ENCODE results near the gene ENTPD5. TPM values are rescaled to one million over a fixed set of nuclear protein-coding genes. Genes with fewer than 3 reads are reported as not detected.

Gene ENTPD5, protein sequence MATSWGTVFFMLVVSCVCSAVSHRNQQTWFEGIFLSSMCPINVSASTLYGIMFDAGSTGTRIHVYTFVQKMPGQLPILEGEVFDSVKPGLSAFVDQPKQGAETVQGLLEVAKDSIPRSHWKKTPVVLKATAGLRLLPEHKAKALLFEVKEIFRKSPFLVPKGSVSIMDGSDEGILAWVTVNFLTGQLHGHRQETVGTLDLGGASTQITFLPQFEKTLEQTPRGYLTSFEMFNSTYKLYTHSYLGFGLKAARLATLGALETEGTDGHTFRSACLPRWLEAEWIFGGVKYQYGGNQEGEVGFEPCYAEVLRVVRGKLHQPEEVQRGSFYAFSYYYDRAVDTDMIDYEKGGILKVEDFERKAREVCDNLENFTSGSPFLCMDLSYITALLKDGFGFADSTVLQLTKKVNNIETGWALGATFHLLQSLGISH
- 10 to 100 TPM; 16.9 to 53.1 (median 44.7) TPM for polyA plus RNA-seq (ENCODE audit: insufficient read length in 4 of 4)

DNA sequence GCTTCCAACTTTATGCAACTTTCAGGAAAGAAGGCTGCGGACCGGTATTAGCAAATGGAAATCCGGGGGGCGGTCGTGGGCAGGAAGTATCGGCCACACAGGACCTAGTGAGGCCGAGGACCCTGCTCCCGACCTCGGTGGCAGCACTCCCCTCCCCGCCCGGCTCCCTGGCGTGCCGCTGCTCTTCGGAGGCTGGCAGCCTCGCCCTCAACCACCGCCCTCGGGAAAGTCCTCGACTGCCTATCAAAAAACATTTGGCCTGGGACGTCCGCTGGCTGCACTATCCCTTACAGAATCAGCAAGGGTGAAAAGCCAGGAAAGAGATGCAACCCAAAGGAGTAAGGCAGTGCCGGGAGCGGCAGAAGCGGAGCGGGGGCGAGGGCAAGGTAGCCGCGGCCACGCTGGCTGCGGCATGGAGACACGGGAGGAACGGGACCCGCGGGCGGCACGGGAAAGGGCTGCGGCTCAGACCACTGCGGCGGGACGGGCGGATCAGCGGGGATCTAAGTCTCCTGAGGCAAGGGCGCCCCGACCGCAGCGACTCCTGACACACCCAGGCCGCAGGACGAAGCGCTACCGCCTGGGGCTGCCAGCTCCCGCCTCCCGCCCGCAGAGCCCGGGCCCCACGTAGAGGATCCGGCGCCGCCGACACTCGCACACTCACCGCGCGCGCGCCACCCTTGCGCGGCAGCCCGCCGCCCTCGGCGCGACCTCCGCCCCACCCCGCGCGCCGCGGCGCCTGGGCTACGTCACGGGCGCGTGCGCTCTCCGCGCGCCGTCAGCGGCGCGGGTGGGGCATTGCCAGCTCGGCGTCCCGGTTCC, at the start of gene ENTPD5, which contains the start of gene BBOF1:
Gene ENTPD5 (minus strand): TSS at position 703 of the 822 bp plus-strand sequence. CDS start 31,186 bp downstream, outside the sequence.
Gene BBOF1 (plus strand): TSS at position 764 of the 822 bp plus-strand sequence. CDS start 130 bp downstream, outside the sequence.
- DNase-seq (ENCODE audit: low read depth in 4 of 4, low spot score in 3 of 4): peak in 3 of 4 donors; percentile 77 to 79 (median 79)

DNA sequence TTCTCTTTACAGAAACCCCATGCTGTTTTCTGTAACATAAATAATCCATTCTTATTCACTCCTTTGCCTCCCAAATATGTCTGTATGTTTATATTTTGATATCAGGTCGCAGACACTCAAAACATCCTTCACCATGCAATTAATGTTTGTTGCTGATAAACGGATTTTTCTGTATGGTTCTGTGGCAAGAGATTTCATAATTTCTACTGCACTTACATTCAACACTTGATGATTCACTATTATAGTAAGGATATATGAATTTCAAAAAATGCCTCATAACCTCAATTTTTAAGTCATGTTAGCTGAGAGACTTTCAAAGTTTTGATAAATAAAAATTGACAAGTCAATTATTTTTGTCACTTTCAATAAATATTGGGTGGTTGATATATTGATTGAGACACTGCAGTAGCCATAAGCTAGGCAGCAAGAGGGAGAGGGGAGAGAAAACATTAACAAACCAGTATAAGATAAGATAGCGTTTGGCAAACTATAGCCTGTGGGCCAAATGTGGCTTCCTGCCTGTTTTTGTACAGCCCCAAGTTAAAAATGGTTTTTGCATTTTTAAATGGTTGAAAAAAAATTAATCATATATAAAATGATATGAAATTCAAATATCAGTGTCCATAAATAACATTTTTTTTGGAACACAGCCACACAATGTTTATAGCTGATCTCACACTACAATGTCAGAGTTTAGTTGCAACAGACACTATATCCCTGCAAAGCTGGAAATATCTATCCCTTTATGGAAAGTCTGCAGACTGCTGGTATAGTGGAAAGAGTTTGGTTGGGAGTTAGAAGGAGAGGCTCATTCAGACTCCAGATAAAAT, 46.9 kb upstream of the ENTPD5 start:
- no peak for DNase-seq (ENCODE audit: low read depth in 4 of 4, low spot score in 3 of 4)

DNA sequence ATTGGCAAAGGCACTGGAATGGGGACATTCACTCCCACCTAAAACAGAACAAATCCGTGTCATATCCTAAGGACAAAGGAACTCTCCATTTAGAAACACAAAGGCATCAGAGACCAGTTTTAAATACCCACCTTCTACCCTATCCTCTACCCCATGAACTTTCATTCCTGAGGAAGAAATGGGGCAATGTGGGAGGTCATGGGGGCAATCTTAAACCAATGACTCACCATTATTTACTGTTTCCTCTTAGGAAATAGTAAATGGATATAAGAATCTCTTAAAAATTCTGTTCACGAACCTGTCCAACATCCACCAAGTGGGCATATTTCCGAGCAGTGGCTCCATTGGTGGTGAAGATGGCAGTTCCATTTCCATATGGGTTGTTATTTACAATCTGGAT, 45.8 kb upstream of the ENTPD5 start:
- no peak for DNase-seq (ENCODE audit: low read depth in 4 of 4, low spot score in 3 of 4)

DNA sequence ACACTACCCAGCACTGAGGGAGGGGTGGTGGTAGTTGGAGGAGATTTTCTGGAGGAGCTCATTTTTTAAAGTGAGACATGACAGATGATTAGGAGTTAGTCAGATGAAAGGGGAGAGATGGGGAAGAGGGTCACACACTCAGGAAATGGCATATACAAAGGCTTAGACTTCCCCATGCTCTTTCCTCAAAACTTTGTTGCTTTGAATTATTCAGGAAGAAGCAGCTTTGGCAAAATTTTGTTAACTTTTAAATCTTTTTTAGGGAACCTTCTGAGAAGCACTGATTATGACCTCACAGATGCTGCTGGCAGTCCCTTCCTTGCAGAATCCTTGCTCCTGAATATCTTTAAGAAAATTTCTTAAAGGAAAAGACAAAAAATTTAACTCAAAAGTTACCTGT, 45.3 kb upstream of the ENTPD5 start:
- DNase-seq (ENCODE audit: low read depth in 4 of 4, low spot score in 3 of 4): no peak

DNA sequence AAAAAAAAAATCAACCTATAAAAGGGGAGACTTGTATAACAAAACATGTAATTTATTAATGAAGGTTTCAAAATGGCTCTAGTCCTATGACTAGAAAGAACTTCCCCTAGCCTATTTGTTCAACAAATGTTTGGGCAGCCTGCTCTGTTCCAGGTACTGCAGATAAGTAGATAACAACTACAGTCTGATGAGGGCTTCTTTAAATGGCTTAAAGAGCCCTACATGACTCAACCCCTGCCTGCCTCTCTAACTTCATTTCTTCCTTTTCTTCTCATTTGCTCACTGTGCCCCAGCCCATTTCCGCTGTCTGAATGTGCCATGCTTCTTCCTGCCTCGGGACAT, 43.7 kb upstream of the ENTPD5 start:
- DNase-seq (ENCODE audit: low read depth in 4 of 4, low spot score in 3 of 4): no peak

DNA sequence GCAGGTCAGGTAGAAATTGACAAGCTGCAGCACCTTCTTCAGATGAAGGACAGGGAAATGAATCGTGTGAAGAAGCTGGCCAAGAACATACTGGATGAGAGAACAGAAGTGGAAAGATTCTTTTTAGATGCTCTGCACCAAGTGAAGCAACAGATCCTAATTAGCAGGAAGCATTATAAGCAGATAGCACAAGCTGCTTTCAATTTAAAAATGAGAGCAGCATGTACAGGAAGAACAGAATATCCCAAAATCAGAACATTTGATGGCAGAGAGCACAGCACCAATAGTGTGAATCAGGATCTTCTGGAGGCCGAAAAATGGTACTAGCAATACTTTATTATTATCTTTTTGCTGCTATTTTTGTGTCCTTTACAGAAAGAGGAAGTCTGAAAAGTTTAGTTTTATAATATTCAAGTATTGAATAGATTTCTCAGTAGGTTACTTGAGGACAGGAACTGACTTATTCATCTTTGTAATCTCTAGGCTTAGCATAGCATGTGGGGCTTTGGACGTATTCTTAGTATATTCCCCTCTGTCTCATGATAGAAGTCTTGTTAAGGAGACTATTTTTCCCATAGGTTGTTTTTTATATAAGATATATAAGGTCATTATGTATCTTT, 30.9 kb upstream of the ENTPD5 start:
- DNase-seq (ENCODE audit: low read depth in 4 of 4, low spot score in 3 of 4): no peak

DNA sequence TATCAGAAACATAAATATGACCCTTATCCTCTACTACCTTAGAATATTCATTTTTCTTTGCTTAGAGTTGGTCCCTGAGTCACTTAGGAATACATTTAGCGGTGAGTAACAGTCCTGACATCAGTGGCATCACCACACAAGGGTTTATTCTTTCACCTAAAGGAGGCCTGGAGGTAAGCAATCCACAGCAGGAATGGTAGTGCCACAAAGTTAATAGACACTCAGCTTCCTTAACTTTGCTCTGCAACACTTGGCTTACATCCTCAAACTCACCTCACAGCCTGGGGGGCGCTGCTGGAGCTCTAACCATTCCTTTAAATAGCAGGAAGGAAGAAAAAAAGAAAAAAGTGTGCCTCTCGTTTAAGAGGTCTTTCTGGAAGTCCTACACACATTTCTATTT, 29.2 kb upstream of the ENTPD5 start:
- no peak for DNase-seq (ENCODE audit: low read depth in 4 of 4, low spot score in 3 of 4)

DNA sequence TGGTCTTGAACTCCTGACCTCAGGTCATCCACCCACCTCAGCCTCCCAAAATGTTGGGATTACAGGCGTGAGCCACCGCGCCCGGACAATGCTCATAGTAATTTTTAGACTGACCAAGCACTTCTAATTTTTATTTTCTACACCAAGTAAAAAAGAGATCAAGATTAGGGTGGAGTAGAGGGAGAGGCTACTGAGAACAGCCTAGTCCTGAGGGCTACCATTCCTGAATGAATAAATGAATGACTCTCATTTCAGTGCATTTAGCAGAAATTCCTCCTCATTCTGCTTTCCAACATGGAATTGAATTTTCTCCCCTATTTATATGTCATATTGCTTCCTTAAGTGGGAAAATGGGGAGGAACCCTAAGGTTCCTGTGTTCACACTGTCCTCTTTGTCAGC, 26.4 kb upstream of the ENTPD5 start:
- DNase-seq (ENCODE audit: low read depth in 4 of 4, low spot score in 3 of 4): no peak

DNA sequence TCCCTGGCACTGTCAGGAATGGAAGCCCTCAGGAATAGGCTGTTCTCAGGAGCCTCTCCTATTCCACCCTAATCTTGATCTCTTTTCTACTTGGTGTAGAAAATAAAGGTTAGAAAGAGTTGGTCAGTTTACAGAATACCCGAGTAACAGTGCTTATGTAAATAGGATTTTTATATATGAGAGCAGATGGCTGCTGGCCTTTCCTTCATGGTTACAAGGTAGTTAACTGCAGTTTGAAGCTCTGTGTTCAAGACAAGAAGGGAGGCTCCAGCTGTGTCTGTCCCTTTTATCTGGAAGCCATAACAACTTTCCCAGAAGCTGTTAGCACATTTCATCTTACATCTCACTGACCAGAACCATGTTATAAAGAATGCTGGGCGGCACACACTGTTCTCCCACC, 23.2 kb upstream of the ENTPD5 start:
- no peak for DNase-seq (ENCODE audit: low read depth in 4 of 4, low spot score in 3 of 4)

DNA sequence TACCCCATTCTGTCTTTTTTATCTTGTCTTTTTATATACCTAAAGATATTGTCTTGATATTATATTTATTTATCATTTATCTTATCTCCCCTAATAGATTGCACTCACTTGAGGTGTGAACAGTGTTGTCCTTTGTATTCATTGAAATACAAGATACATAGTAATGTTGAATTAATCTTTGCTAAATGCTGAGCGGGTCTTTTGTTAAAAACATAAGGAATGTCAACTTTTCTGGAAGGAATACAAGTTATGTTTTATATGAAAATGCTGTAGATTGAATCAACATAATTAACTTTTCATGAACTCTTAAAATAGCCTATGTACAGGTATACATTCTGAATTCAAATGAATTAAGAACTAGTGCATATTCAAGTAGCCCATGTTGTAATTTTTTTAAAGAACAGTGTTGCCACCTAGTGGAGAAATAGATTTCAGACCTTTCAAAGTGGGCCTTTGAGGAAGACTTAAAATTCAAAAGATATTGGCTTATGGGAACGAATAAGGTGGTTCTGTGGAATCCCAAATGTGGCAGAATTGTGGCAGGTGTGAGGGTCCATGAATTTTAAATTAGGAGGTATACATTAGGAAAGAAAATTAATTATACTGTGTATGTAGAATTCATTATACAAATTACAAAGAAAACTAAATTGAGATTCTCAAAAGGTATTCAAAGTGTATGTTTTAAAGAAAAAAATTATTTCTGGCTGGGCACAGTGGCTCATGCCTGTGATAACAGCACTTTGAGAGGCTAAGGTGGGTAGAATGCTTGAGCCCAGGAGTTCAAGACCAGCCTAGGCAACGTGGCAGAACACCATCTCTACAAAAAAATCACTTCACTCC, 19.2 kb upstream of the ENTPD5 start:
- DNase-seq (ENCODE audit: low read depth in 4 of 4, low spot score in 3 of 4): peak in 3 of 4 donors; percentile 14 to 37 (median 22)

DNA sequence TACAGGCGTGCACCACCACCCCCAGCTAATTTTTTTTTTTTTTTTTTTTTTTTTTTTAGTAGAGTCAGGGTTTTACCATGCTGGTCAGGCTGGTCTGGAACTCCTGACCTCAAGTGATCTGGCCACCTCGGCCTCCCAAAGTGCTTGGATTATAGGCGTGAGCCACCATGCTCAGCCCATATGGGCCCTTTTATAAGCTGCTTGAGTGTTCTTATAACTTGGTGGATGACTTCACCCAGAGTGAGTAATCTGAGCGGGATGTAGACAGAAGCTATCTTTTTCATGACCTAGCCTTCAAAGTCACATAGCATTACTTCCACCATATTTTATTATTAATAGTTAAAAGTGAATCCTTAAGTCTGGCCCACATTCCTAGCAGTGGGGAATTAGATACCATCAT, 16.5 kb upstream of the ENTPD5 start:
- no peak for DNase-seq (ENCODE audit: low read depth in 4 of 4, low spot score in 3 of 4)

DNA sequence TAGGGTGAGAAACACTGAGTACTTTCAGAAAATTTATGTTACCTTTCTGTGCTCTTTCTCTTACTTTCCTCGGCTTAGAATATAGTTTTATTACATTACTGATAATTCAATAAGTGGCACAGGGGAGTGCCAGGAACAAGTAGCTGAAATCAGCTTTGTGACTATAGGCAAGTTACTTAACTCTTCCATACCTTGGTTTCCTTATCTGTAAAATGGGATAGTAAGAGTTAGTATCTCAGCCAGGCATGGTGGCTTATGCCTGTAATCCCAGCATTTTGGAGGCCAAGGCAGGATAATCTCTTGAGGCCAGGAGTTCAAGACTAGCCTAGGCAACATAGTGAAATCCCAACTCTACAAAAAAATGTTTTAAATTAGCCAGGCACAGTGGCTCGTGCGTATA, 15.5 kb upstream of the ENTPD5 start:
- no peak for DNase-seq (ENCODE audit: low read depth in 4 of 4, low spot score in 3 of 4)

DNA sequence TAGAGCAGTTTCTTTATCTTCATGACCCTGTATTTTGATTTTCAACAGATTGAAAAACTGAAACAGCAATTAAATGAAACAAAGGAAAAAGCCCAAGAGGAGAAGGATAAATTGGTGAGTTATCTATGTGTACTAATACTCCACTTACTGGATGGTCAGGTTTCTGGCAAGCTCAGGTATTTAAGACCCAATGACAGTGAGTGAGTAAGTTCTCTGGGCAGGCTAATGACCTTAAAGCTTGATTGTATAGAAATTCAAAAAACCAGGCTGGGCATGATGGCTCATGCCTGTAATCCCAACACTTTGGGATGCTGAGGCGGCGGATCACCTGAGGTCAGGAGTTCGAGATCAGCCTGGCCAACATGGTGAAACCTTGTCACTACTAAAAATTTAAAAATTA, 10.0 kb upstream of the ENTPD5 start:
- no peak for DNase-seq (ENCODE audit: low read depth in 4 of 4, low spot score in 3 of 4)

DNA sequence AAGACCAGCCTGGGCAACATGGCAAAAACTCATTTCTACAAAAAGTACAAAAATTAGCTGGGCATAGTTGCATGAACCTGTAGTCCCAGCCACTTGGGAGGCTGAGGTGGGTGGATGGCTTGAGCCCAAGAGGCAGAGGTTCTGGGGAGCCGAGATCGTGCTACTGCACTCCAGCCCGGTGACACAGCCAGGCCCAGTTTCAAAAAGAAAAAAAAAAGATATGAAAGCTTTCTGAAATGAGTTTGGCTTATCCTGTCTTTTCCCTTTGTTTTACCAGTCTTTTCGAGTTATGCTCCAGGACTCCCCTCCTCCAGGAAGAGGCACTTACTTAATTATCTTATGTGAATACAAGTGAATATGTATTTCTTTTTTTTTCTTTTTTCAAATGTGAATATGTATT, 3.3 kb upstream of the ENTPD5 start:
- DNase-seq (ENCODE audit: low read depth in 4 of 4, low spot score in 3 of 4): no peak

DNA sequence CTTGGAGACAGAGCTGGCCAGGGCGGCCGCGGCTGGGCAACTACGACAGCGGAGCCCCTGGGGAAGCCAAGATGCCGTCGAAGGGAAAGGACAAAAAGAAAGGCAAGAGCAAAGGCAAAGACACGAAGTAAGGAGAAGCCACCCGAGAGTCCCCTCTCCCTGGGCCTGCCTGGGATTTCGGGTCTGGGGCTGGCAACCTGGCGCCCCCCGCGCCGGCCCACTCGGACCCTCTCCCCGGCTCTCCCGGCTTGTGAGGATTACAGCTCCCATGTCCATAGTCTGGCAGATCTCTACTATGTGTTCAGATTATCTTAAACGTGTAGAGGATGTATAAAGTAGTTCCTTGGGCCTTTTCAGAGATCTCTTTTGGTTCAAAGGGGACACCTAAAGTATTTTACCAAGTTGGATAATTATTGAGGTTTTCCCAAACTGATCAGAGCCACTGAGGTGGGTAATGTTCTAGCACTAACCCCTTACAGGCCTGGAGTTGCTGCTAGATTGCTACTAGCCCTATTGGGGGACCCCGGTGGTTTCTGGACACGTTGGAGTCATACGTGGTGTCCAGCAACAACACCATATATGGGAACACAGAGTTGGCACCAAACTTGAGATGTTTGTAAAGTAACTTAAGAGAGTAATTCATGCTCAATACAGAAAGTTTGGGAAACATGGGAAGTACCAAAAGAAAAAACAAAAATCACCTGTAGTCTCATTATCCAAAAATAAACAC, 485 bp upstream of the ENTPD5 start:
- no peak for DNase-seq (ENCODE audit: low read depth in 4 of 4, low spot score in 3 of 4)

DNA sequence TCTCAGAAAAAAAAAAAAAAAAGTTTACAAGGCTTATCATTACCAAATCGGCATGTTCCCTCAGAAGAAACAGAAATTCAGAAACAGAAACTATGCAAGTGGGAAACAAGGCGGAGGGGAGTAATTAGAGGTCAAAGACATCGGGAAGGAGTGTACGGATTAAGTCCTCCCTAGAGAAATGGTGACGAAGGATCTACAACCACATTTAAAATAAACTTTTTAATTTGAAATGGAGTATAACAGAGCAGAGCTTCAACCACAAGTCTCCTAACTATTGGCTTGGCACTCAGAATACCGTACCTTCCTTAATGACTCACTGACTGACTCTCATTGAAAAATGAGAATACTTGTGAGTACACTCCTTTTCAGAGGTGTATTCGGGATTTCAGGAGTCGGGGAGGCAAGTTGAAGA, 908 bp downstream of the ENTPD5 start:
- DNase-seq (ENCODE audit: low read depth in 4 of 4, low spot score in 3 of 4): no peak

DNA sequence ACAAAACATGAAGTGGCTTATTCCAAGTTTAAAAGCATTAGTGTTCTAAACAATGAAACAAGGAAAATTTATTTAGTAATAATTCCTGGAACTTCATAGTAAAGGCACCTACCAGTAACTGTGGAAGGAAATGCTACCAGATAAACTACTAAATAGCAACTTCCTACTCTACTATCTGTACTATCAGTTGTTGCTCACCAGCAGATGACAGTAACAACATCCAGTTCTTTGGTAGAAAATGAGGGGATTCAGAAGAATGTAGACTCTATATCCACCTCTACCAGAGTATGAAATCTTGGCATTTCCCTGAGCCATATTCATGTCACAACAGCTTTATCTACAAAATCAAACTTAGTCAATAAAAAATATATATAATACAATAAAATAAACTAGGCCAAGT, 3.1 kb downstream of the ENTPD5 start:
- no peak for DNase-seq (ENCODE audit: low read depth in 4 of 4, low spot score in 3 of 4)

DNA sequence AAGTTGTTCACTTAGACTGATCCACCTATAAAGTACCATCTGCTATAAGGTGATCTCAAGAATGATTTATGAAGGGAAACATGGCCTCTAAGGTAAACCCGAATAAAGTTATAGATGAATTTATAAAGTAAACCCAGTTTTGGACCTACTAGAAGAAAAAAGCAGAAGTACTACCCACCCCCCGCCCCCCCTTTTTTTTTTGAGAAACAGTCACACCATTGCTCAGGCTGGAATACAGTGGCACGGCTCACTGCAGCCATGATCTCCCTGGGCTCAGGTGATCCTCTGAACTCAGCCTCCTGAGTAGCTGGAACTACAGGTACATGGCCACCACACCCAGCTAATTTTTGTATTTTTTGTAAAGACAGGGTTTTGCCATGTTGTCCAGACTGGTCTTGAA, 3.9 kb downstream of the ENTPD5 start:
- no peak for DNase-seq (ENCODE audit: low read depth in 4 of 4, low spot score in 3 of 4)

DNA sequence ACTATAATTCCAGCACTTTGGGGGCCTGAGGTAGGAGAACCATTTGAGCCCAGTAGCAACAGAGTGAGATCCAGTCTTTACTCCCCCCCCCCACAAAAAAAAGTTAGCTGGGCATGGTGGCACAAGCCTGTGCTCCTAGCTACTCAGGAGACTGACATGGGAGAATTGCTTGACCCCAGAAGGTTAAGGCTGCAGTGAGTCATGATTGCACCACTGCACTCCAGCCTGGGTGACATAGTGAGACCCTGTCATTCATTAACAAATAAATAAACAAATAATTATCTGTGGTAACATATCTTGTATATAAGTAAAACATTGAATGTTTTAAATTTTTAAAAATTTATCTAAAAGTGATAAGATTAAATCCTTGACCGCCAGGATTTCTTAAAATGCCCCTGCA, 4.8 kb downstream of the ENTPD5 start:
- DNase-seq (ENCODE audit: low read depth in 4 of 4, low spot score in 3 of 4): no peak
